ENCODE data around the gene ZFR. TPM values are rescaled to one million over a fixed set of nuclear protein-coding genes. Genes with fewer than 3 reads are reported as not detected.
"Not testable (repeated sequence)": the region's sequence is repeated elsewhere in the genome, so short reads cannot be mapped to it uniquely, and the experiment has no call there.

Gene ZFR
- total RNA-seq, 1 donor from 2014 or later: 60.3 TPM

DNA sequence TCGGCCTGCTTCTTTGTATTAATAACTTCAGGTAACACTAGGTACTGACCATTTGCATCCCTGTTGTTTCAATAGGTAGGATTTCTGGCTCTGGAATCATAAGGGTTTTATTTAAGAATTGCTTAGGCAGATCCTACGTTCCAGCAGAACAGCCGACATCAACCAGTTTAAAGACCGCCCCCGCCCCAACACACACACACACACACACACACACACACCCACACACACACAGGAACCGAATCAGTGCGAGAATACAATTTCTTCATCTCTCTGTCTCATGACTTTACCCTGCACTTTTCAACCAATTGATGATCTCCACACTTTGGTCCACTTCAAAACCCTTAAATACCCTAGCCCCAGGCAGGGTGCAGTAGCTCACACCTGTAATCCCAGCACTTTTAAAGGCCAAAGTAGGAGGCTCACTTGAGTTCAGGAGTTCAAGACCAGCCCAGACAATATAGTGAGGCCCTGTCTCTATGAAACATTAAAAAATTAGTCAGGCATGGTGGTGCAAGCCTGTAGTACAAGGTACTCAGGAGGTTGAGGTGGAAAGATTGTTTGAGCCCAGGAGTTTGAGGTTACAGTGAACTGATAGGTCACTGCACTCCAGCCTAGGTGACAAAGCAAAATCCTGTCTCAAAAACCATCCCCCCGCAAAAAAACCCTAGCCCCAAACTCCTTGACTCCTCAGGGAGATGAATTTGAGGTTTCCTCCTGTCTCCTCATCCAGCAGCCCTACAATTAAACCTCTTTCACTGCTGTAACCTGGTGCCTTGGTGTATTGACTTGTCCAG is 129.1 kb downstream of the ZFR start:
- Histone ChIP-seq H3K4me1 (peaks cover 29% of the 10 kb centered on the region), H3K27ac (replicated peaks) (no peak overlapping the region), H3K27me3 (ENCODE audit: low read depth) (no peaks in the 10 kb centered on the region), H3K9me3 (replicated peaks) (no peaks in the 10 kb centered on the region), H3K4me3 (no peak overlapping the region), H3K36me3 (no peaks in the 10 kb centered on the region)
- TF ChIP-seq, protein P1, sequence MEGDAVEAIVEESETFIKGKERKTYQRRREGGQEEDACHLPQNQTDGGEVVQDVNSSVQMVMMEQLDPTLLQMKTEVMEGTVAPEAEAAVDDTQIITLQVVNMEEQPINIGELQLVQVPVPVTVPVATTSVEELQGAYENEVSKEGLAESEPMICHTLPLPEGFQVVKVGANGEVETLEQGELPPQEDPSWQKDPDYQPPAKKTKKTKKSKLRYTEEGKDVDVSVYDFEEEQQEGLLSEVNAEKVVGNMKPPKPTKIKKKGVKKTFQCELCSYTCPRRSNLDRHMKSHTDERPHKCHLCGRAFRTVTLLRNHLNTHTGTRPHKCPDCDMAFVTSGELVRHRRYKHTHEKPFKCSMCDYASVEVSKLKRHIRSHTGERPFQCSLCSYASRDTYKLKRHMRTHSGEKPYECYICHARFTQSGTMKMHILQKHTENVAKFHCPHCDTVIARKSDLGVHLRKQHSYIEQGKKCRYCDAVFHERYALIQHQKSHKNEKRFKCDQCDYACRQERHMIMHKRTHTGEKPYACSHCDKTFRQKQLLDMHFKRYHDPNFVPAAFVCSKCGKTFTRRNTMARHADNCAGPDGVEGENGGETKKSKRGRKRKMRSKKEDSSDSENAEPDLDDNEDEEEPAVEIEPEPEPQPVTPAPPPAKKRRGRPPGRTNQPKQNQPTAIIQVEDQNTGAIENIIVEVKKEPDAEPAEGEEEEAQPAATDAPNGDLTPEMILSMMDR (IDR thresholded peaks at IDR 0.05; ENCODE audit: borderline replicate concordance): no peak
- no peak for DNase-seq
- intact Hi-C loops (cut with micrococcal nuclease): no loop called here

DNA sequence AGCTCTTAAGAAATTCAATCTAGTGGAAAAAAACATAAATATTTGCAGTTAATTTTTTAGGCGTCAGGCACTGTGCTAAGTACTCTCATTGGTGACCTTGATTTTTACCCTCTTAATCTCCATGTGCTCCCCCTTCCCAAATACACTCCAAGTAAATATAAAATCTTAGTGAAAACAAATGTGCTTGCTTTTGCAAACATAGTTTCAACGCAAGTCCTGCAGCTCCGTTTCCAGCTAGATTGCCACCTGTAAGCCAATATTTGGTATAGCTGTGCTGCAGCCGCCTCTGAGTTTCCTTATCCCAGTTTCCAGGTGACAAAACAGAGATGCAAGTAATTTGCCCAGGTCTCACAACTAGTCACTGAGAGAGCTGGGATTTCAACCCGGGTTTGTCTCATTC is 129.9 kb downstream of the ZFR start:
- Histone ChIP-seq H3K9me3 (replicated peaks) (no peaks in the 10 kb centered on the region), H3K36me3 (no peaks in the 10 kb centered on the region), H3K27me3 (ENCODE audit: low read depth) (no peaks in the 10 kb centered on the region), H3K4me3 (no peak overlapping the region), H3K27ac (replicated peaks) (no peak overlapping the region), H3K4me1 (peaks cover 37% of the 10 kb centered on the region)
- intact Hi-C loops (cut with micrococcal nuclease): no loop called here
- TF ChIP-seq, protein P1 (IDR thresholded peaks at IDR 0.05; ENCODE audit: borderline replicate concordance): no peak
- no peak for DNase-seq

DNA sequence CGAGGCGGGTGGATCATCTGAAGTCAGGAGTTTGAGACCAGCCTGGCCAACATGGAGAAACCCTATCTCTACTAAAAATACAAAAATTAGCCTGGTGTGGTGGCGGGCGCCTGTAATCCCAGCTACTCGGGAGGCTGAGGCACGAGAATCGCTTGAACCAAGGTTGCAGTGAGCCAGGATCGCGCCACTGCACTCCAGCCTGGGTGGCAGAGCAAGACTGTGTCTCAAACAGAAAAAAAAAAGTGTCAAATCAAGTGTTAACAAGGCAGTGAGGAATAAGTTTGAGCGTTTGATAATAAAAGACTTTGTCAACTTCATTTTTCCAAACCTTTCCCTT is 130.4 kb downstream of the ZFR start:
- H3K27ac ChIP-seq (replicated peaks); DNase-seq; H3K9me3 ChIP-seq (replicated peaks); intact Hi-C loops (cut with micrococcal nuclease); H3K4me3 ChIP-seq; H3K36me3 ChIP-seq; H3K27me3 ChIP-seq (ENCODE audit: low read depth): not testable (repeated sequence)
- peaks cover 42% of the 10 kb centered on the region for H3K4me1 ChIP-seq

DNA sequence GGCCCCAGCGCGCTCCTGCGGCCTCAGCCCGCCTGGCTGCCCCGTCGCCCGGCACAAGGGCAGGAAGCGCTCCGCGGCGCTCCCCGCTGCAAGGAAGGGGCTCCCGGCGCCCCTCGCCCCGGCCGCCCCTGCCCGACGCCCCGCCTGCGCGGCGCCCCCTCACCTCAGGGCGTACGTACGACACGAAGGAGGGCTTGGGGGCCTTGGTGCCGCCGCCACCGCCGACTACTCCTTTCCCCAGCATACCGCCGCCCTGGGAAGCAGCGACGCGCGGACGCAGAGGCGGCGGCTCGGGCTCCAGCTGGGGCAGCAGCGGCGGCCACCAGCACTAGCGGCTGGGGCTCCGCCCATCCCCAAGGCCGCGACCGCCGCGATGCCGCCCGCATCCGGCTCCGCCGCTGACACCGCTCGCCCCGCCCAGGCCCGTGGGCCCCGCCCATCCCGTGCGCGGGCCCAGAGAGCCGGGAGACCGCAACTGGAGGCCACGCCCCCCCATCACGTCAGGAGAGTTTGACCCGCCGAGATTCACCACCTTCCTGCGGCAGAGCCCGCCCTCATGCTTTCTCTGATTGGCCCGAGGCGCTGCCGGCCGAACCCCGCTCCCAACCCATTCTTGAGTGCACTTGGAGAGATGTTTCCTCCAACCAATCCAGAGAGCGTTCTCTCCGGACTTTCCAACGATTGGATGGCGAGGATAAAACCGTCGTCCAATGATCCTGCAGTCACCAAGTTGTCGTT is 131.8 kb downstream of the ZFR start, which contains the start of gene MTMR12:
TSS of gene MTMR12 (minus strand) at position 345 of the 738 bp plus-strand sequence. CDS start at position 244, 101 bp downstream.
- Histone ChIP-seq H3K27ac (replicated peaks) (peak within 1 kb of the TSS; percentile 99), H3K36me3 (no peaks in the 10 kb centered on the region), H3K9me3 (replicated peaks) (no peaks in the 10 kb centered on the region), H3K4me1 (peaks cover 56% of the 10 kb centered on the region), H3K27me3 (ENCODE audit: low read depth) (no peaks in the 10 kb centered on the region), H3K4me3 (peak within 1 kb of the TSS; percentile 86)
- peak; percentile 100 for DNase-seq
- TF ChIP-seq, protein P1 (IDR thresholded peaks at IDR 0.05; ENCODE audit: borderline replicate concordance): no peak
- intact Hi-C loops (cut with micrococcal nuclease): no loop called here

DNA sequence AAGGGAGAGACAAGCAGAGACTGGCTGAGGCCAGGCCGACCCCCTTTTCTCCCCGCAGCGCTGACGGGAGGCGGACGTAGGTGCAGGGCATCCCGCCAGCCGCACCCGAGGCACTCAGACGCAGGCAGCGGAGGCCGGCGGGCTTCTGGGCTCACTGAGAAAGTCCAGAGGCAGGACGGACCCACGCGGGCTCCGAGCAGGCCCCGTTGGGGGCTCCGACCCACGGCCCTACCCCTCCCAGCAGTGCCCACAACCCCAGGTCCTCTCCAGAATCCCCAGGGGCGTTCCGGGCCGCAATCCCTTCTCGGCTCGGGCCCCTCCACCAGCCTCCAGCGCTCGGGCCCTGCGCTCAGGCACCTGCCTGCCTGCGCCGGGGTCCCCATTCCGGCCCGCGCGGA is 132.3 kb downstream of the ZFR start:
- H3K27ac ChIP-seq (replicated peaks): peak overlapping the region; percentile 99
- peaks cover 62% of the 10 kb centered on the region for H3K4me1 ChIP-seq
- H3K9me3 ChIP-seq (replicated peaks): no peaks in the 10 kb centered on the region
- intact Hi-C loops (cut with micrococcal nuclease): no loop called here
- H3K27me3 ChIP-seq (ENCODE audit: low read depth): no peaks in the 10 kb centered on the region
- peak; percentile 73 for DNase-seq
- TF ChIP-seq, protein P1 (IDR thresholded peaks at IDR 0.05; ENCODE audit: borderline replicate concordance): no peak
- no peaks in the 10 kb centered on the region for H3K36me3 ChIP-seq
- peak overlapping the region; percentile 86 for H3K4me3 ChIP-seq

All from left ventricle myocardium inferior (tissue), 1 donor.